Right atrium auricular region (tissue), 2 donors: ENCODE data around the gene FNDC3A. TPM values are rescaled to one million over a fixed set of nuclear protein-coding genes. Genes with fewer than 3 reads are reported as not detected.

Source experiments
- DNase-seq: peaks from one replicate; pipeline ENCODE4 v3.0.0-alpha.2; 2019; ENCODE audit warnings: low spot score
- H3K27ac ChIP-seq, 2 donors: fragments of 200-600 bp; sonication (generic); 1 replicate in 1 of 2; 2 replicates in 1 of 2; pipeline ENCODE4 v1.5.1; 2016 to 2019
- H3K27me3 ChIP-seq, 2 donors: fragments of 200-600 bp; sonication (generic); one replicate each; pipeline versions ENCODE4 v1.5.1 to v1.6.0; 2017 to 2019
- H3K36me3 ChIP-seq: fragments of 200-600 bp; sonication (generic); one replicate; pipeline ENCODE4 v1.5.1; 2016
- H3K4me1 ChIP-seq, 2 donors: fragments of 200-600 bp; sonication (generic); one replicate each; pipeline versions ENCODE4 v1.5.1 to v1.6.0; 2017 to 2019
- H3K4me3 ChIP-seq, 2 donors: fragments of 200-600 bp; sonication (generic); 1 replicate in 1 of 2; 2 replicates in 1 of 2; pipeline ENCODE4 v1.5.1; 2017 to 2019; ENCODE audit warnings: mild to moderate bottlenecking in 1 of 2, moderate library complexity in 1 of 2
- H3K9me3 ChIP-seq, 2 donors: fragments of 200-600 bp; sonication (generic); one replicate each; pipeline ENCODE4 v1.5.1; 2019
- CTCF ChIP-seq, 2 donors: fragments of 200-600 bp; sonication (generic); IDR thresholded peaks; one replicate each; pipeline ENCODE4 v1.5.1; 2019; ENCODE audit warnings: antibody characterized with exemption in 2 of 2
- total RNA-seq, 2 donors: library from RNA; depleted of rRNA; stranded (reverse); fragments of >200 nt; gene quantifications; one replicate each; pipeline ENCODE4 v1.1.0, GENCODE V29; 2016

Gene FNDC3A
- total RNA-seq, 2 donors from 2014 or later, result 22.7 to 29.4 TPM

- peaks cover 0 to 7% of the 10 kb centered on the region in 2 donors for H3K4me1 ChIP-seq
- no peak overlapping the region for H3K4me3 ChIP-seq
- H3K9me3 ChIP-seq, result no peaks in the 10 kb centered on the region
- H3K27me3 ChIP-seq, result no peaks in the 10 kb centered on the region
- no peak overlapping the region for H3K27ac ChIP-seq
- no peak for TF ChIP-seq CTCF (IDR thresholded peaks at IDR 0.05)
- H3K36me3 ChIP-seq, result peaks cover 9% of the 10 kb centered on the region
- DNase-seq, result no peak
Measured at GRCh38 chr13:49254007-49254406, 278.3 kb downstream of the FNDC3A start.

GRCh38 chr13:49256841-49257240 is 281.1 kb downstream of the FNDC3A start:
- H3K9me3 ChIP-seq, result no peaks in the 10 kb centered on the region
- H3K36me3 ChIP-seq, result peaks cover 36% of the 10 kb centered on the region
- DNase-seq, result no peak
- no peaks in the 10 kb centered on the region for H3K4me1 ChIP-seq
- no peak for TF ChIP-seq CTCF (IDR thresholded peaks at IDR 0.05)
- H3K4me3 ChIP-seq, result no peak overlapping the region
- no peaks in the 10 kb centered on the region for H3K27me3 ChIP-seq
- H3K27ac ChIP-seq, result no peak overlapping the region

- H3K36me3 ChIP-seq, result peaks cover 48% of the 10 kb centered on the region
- H3K4me1 ChIP-seq, result no peaks in the 10 kb centered on the region
Measured at GRCh38 chr13:49258089-49258796, 282.5 kb downstream of the FNDC3A start.

More at GRCh38 chr13:49258089-49258796, 282.5 kb downstream of the FNDC3A start:
- Histone ChIP-seq H3K9me3 (no peaks in the 10 kb centered on the region), H3K27ac (no peak overlapping the region), H3K4me3 (no peak overlapping the region), H3K27me3 (no peaks in the 10 kb centered on the region)
- TF ChIP-seq CTCF (IDR thresholded peaks at IDR 0.05), result no peak
- DNase-seq, result no peak

Other genes starting within 250 kb of the FNDC3A start
- gene MLNR, start 244.4 kb downstream of the FNDC3A start, total RNA-seq, result not detected